Measurements from ENCODE around the gene PARD3. TPM values are rescaled to one million over a fixed set of nuclear protein-coding genes. Genes with fewer than 3 reads are reported as not detected.

Gene PARD3
- total RNA-seq, 1 donor: 42.1 TPM

DNA sequence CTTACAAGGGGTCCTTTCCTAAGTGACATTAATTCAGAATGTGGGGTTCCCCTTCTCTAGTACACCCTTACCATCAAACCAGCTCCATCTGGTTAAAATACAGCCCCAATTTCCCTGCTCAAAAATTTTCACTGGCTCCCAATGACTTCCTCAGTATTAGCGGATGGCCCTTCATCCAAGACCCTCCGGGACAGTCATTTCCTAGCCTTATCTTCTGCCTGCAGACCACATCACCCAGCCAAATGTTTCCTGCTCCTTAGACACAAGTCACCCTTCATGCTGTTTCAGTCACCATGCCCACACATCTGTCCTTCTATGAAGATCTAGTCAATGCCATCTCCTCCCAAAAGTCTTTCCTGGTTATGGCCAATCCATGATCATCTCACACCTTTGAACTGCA lies 45.2 kb downstream of the PARD3 start:
- TF ChIP-seq, protein P1, sequence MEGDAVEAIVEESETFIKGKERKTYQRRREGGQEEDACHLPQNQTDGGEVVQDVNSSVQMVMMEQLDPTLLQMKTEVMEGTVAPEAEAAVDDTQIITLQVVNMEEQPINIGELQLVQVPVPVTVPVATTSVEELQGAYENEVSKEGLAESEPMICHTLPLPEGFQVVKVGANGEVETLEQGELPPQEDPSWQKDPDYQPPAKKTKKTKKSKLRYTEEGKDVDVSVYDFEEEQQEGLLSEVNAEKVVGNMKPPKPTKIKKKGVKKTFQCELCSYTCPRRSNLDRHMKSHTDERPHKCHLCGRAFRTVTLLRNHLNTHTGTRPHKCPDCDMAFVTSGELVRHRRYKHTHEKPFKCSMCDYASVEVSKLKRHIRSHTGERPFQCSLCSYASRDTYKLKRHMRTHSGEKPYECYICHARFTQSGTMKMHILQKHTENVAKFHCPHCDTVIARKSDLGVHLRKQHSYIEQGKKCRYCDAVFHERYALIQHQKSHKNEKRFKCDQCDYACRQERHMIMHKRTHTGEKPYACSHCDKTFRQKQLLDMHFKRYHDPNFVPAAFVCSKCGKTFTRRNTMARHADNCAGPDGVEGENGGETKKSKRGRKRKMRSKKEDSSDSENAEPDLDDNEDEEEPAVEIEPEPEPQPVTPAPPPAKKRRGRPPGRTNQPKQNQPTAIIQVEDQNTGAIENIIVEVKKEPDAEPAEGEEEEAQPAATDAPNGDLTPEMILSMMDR (IDR thresholded peaks at IDR 0.05; ENCODE audit: insufficient read depth, low read length): no peak
- H3K4me3 ChIP-seq (ENCODE audit: low read depth, low read length): no peak overlapping the region
- DNase-seq (ENCODE audit: low read depth): no peak

DNA sequence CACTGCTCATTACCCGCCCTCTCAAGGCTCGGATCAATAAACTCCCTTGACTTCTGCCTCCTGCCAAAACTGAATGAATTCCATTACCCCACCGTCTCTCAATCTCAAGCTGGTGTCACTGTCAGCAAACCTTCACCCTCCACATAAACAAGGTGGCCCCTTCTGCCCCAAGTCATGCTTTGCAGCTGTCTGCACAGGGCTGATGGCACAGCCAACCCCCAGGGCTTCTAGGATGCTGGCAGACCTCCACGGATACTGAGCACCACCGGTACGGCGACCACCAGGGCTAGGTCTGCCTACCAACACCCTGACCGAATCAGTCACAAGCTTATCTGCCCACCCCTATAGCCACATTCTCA lies 46.1 kb downstream of the PARD3 start:
- no peak overlapping the region for H3K4me3 ChIP-seq (ENCODE audit: low read depth, low read length)
- no peak for DNase-seq (ENCODE audit: low read depth)
- TF ChIP-seq, protein P1 (IDR thresholded peaks at IDR 0.05; ENCODE audit: insufficient read depth, low read length): no peak

DNA sequence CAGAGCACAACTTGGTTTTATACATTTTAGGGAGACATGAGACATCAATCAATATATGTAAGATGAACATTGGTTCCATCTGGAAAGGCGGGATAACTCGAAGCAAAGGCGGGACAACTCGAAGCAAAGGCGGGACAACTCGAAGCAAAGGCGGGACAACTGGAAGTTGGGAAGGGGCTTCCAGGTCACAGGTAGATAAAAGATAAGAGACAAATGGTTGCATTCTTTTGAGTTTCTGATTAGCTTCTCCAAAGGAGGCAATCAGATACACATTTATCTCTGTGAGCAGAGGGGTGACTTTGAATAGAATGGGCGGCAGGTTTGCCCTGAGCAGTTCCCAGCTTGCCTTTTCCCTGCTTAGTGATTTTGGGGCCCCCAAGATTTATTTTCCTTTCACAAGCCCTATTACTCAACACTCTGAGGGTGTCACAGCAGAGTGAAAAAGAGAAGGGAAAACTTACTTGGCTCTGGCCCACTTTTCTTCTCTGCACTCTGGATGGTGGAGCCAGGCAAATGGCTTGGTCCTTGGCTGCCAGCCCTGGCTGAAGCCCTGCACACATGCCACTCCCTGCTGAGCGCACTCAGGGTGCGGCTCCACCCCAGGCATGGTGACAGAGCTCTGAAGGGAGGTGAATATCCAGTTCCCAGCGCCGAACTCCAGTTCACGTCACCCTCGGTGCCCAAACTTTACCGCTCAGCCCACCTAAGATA lies 46.7 kb downstream of the PARD3 start:
- TF ChIP-seq, protein P1 (IDR thresholded peaks at IDR 0.05; ENCODE audit: insufficient read depth, low read length): no peak
- H3K4me3 ChIP-seq (ENCODE audit: low read depth, low read length): no peak overlapping the region
- DNase-seq (ENCODE audit: low read depth): peak; percentile 89

DNA sequence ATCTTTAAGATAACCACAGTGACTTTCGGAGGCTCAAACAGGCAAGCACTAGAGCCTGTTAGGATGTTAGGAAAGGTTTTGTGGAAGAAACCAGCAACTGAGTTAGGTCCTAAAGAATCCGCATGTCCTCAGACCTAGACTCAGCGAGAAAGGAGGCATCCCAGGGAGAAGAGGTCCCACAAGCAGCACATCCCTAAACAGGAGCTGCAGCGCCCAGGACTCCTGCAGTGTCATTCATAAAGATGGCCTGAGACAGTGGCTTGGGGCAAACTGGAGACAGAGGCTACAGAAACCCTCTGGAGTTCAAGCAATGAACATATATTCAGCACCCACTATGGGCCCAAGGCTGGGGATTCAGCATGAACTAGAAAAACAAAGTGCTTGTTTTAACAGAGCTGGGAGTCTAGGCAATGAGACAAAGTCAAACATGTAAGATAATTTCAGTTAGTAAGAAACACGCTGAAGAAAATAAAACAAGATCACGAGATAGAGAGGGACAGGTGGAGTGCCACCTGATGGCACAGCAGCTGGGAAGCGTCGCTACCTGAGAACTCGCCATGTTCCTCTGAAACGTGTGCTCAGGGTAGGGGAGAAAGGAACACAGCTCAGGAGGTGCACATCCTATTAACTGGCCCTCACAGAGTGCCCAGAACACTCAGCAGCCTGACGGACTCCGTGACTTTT lies 48.1 kb downstream of the PARD3 start:
- TF ChIP-seq, protein P1 (IDR thresholded peaks at IDR 0.05; ENCODE audit: insufficient read depth, low read length): no peak
- H3K4me3 ChIP-seq (ENCODE audit: low read depth, low read length): no peak overlapping the region
- no peak for DNase-seq (ENCODE audit: low read depth)

DNA sequence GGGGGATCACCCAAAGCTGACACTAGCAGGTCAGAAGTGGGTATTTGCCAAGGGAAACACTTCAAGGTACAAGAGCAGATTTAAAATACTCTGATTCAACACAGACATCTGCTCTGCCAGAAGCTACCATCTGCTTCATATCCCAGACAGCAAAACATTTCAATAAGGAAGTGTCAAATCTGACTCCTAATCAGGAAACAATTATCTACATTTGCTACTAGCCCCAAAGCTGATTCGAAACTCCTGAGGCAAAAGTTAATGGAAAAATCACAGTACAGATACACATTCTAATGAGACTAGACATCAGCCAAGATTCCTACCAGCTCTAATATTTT lies 48.9 kb downstream of the PARD3 start:
- DNase-seq (ENCODE audit: low read depth): peak; percentile 42
- H3K4me3 ChIP-seq (ENCODE audit: low read depth, low read length): no peak overlapping the region
- TF ChIP-seq, protein P1 (IDR thresholded peaks at IDR 0.05; ENCODE audit: insufficient read depth, low read length): no peak

DNA sequence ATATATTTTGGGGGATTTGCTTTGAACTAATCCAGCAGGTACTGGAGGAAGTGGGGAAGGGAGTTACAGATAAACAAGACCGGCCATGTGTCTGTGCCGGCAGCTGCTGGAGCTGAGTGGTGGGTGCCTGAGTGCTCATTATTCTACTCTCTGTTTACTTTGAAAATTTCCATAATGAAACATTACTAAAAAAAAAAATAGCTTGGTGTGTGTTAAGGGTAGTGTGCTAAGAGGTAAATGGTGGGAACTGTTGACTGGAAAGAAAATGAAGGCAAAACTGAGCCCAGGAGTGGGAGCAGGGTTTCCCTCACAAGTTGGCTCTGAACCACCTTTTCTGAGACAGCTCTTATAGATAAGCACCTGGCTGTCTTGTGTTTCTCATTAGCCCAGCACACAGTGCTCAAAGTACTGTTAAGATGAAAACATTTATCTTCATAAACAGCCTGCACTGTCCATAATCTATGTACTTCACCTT lies 50.6 kb downstream of the PARD3 start:
- H3K4me3 ChIP-seq (ENCODE audit: low read depth, low read length): no peak overlapping the region
- TF ChIP-seq, protein P1 (IDR thresholded peaks at IDR 0.05; ENCODE audit: insufficient read depth, low read length): no peak
- DNase-seq (ENCODE audit: low read depth): no peak
